HL-60/S4 (cell line): ENCODE measurements around the gene APCDD1.
"Not testable (repeated sequence)": the region's sequence is repeated elsewhere in the genome, so short reads cannot be mapped to it uniquely, and the experiment has no call there.

Experiments
- in situ Hi-C: fragments of 300-500 bp; cut with MboI; formaldehyde crosslinking; loops from 2 replicates; pipeline ENCODE4 v1.14.3; 2022; ENCODE audit warnings: low sequenced_read_pairs

The APCDD1 gene

GRCh38 chr18:10487154-10487553 lies 32.7 kb downstream of the APCDD1 start:
- in situ Hi-C loops: no loop called here

- in situ Hi-C loops: no loop called here
These were observed 33.6 kb downstream of the APCDD1 start for GRCh38 chr18:10488017-10488416.

DNA sequence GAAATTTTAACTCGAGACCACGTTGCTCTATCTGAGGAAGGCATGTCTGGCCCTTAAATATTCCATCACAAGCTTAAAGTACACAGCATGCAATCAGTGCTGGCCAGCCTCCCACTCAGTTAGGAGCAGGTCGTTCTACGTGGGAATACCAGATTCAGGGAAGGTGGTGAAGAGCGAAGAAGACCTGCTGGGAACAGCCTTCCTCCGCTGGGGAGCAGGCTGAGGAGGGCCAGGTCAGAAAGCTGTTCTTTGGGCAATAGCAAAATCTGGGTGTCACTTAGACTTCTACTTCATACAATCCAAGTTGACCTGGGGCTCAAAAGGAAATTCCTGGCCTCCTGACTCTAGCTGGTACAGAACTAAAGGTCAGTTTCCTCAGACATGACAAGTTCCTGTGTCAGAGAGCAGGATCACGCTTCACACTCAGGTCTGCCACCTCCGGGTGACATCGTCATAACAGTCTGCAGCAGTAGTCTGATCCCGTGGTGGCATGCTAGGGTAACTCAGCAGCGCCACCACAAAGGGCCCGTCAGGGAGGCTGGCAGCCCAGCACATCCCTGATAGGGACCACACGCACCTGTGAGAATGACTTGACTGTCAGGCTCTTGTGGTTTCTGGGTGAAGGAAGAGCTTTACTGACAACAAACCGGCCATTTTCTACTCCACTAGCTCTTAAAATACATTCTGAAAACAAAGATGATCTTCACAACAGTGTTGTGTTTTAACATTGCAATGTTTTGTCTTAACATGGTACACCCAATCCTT lies 36.1 kb downstream of the APCDD1 start:
- in situ Hi-C loops: no loop called here

DNA sequence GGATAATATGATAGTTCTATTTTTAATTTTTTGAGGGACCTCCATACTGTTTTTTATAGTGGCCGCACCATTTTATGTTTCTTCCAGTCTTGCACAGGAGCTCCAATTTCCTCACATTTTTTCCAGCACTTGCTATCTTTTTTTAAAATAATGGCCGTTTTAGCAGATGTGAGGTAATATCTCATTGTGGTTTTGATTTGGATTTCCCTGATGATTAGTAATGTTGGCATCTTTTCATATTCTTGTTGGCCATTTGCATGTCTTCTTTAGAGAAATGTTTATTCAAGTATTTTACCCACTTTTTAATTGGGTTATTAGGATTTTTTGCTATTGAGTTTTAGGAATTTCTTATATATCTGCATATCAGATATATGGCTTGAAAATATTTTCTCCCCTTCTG lies 41.5 kb downstream of the APCDD1 start:
- in situ Hi-C loops: no loop called here

DNA sequence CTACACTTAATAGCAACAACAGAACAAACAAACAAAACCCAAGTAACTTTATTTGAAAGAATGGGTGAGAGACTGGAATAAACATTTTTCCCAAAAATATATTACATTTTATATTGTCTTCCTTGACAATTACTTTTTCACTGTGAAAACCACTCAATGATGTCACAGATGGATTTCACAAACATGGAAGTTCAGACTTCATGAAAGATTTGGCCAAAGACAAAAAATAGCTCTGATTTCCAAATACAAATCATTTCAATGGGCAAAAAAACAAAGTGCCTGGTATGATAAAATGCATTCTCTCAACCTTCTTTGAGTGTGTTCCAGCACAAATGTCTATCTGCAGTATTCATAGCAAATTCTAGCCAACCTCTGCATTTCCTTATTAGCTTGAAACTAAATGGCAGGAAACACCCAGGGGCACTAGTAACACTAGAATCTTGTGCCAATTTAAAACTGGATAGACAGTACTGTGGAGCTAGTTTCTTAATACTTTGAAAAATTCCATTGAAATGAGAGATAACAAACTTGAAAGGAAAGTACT lies 42.8 kb downstream of the APCDD1 start:
- in situ Hi-C loops: no loop called here

GRCh38 chr18:10499230-10499629 lies 44.8 kb downstream of the APCDD1 start:
- in situ Hi-C loops: no loop called here

GRCh38 chr18:10500038-10500437 lies 45.6 kb downstream of the APCDD1 start:
- in situ Hi-C loops: no loop called here

- in situ Hi-C loops: no loop called here
These were observed 50.3 kb downstream of the APCDD1 start for GRCh38 chr18:10504723-10505122.

DNA sequence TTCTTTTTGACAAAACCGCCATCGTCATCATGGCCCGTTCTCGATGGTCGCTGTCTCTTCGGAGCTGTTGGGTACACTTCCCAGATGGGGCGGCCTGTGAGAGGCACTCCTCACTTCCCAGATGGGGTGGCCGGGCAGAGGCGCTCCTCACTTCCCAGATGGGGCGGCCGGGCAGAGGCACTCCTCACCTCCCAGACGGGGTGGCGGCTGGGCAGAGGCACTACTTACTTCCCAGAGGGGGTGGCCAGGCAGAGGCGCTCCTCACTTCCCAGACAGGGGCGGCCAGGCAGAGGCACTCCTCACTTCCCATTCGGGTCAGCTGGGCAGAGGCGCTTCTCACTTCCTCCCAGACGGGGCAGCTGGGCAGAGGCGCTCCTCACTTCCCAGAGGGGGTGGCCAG lies 51.5 kb downstream of the APCDD1 start:
- in situ Hi-C loops: not testable (repeated sequence)

GRCh38 chr18:10508591-10508990 lies 54.2 kb downstream of the APCDD1 start:
- in situ Hi-C loops: no loop called here

GRCh38 chr18:10511236-10511635 lies 56.8 kb downstream of the APCDD1 start:
- in situ Hi-C loops: loop anchor here (10.0 kb wide), 1 partner anchor 536 kb away; no protein-coding TSS in a partner anchor

- in situ Hi-C loops: loop anchor here (10.0 kb wide), 1 partner anchor 539 kb away; no protein-coding TSS in a partner anchor
These were observed 59.6 kb downstream of the APCDD1 start for GRCh38 chr18:10514082-10514481.

DNA sequence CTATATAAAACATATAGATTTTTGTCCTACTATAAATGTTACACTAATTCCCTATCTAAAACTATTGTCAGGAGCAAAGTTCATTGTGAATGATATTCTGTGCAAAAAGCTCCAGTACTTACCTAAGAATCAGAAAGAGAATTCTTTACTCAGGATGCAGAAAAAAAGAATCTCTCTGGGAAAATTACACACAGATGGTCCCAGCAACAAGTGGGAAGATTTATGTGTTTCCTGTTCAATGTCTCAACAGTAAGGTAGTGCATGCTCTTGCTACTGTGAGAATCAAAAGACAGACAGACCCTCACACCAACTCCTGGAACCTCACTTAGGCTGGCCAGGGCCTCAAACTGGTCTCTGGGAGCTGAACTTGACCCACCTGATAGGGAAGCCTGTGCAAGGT lies 60.2 kb downstream of the APCDD1 start:
- in situ Hi-C loops: loop anchor here (10.0 kb wide), 1 partner anchor 540 kb away; no protein-coding TSS in a partner anchor

- in situ Hi-C loops: loop anchor here (10.0 kb wide), 1 partner anchor 541 kb away; no protein-coding TSS in a partner anchor
These were observed 61.0 kb downstream of the APCDD1 start for GRCh38 chr18:10515456-10515855.

- in situ Hi-C loops: loop anchor here (10.0 kb wide), 1 partner anchor 541 kb away; no protein-coding TSS in a partner anchor
These were observed 61.6 kb downstream of the APCDD1 start for GRCh38 chr18:10516078-10516477.

DNA sequence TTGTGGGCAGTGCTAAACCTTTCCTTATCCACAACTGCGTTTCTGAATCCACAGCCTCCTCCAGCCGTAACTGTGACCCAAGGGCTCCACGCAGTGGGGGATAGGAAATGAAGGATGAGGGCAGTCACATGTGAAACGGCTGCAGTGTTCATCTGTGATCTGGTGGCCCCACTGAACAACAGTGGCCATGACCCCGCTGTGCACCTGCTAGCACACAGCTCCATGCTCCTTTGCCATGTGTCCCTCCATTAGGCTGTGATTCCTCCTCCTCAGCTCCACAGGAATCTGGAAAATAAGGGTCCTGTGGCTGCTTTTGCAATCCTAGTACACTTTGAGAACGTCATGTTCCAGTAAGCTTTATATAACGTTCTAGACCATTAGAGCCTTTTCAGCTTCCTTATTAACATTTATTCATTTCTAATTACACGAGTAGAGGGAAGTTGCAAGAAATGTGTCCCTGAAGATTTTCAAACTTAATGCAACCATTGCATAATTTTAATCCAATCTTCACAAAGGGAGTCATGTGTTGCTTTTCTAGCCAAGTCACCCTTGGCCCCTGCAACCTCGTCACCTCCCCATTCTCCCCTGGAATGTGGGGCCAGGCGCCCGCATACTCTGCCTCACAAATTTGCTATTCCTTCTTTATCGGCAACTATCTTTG lies 64.3 kb downstream of the APCDD1 start:
- in situ Hi-C loops: loop anchor here (10.0 kb wide), 1 partner anchor 544 kb away; no protein-coding TSS in a partner anchor

DNA sequence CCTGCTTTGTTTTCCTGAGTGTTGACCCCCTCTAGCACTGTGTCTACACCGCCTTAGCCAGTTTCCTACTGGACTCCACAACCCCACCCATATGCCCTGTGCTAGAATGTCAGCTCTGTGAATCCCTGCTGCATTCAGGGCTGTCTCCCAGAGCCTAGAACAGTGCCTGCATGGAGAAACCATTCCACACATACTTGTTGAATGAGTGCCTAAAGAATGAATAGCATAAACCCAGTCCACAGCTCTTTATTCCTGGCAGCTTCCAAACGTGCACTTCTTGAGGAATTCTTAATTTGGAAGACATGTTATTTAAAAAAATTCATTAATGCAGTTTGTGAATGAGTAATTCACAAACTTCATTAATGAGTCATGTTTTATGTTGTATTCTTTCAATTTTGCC lies 64.9 kb downstream of the APCDD1 start:
- in situ Hi-C loops: loop anchor here (10.0 kb wide), 1 partner anchor 545 kb away; no protein-coding TSS in a partner anchor

- in situ Hi-C loops: loop anchor here (10.0 kb wide), 1 partner anchor 545 kb away; no protein-coding TSS in a partner anchor
These were observed 65.8 kb downstream of the APCDD1 start for GRCh38 chr18:10519999-10520935.

DNA sequence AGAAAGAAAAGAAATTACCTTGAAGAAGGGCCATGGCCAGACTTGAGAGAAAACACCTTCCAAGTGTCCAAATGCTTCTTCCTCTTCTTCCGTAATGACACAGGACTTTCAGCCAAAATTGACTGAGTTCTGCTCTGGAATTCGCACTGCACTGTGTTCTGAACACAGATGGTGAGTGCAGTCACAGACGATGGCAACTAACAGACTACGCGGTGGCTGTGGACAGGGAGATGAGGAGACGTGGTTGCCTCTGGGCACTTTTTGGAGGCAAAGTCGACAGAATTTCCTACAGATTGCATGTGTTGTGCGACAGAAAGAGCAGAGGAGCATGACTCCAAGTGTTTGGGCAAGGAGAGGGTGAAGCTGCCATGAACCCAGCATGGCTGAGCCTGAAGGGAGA lies 67.1 kb downstream of the APCDD1 start:
- in situ Hi-C loops: no loop called here

- in situ Hi-C loops: no loop called here
These were observed 68.1 kb downstream of the APCDD1 start for GRCh38 chr18:10522574-10522973.

DNA sequence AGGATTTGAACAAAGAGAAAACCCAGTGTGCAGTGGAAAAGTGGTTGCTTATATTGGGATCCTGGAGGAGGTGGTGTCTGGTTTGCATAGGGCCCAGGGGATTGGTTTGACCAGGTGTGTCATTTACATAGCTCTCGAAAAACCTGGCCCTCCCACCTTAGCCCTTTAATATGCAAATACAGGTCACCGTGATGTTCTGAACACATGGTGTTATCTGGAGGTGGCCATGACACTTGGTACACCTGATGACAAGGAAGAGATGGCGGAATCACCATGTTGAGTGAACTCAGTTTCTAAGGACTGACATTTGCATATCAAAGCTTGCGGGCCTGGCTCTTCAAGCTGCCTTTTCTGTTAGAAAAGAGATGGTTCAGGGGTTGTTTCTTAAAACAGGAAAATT lies 69.1 kb downstream of the APCDD1 start:
- in situ Hi-C loops: no loop called here
